Left cardiac atrium (tissue), 4 donors: ENCODE results near the gene GNB1. TPM values are rescaled to one million over a fixed set of nuclear protein-coding genes. Genes with fewer than 3 reads are reported as not detected.
"Not testable (repeated sequence)": the region's sequence is repeated elsewhere in the genome, so short reads cannot be mapped to it uniquely, and the experiment has no call there.

ENCODE experiments used
- ATAC-seq, 2 donors: fragments of 200-7000 bp; cut with Tn5 transposase; one replicate each; pipeline ENCODE4 v1.9.1; 2020; ENCODE audit warnings: mild to moderate bottlenecking in 2 of 2, moderate library complexity in 2 of 2
- DNase-seq: peaks from one replicate; pipeline ENCODE4 v3.0.0-alpha.2; 2020
- intact Hi-C, 2 donors: fragments of 100-400 bp; cut with DNase I; formaldehyde crosslinking; loops; one replicate each; pipeline versions ENCODE4 v1.14.1 to v1.15.1; 2022 to 2023
- total RNA-seq, 2 donors: library from RNA; stranded (reverse); fragmentation: NEBNext Ultra II Directional; extraction: Animal tissue kit (Norgen Biotek cat#: 25700); gene quantifications; one replicate each; pipeline ENCODE4 v1.2.1, GENCODE V29; 2021
- donor health status: DM: no; HTN: yes; CAD: no.
- donor health status: DM: no; HTN: yes; CAD: no; lungs with severe emphysema.
- donor health status: DM: yes; HTN: yes; CAD: no.
- donor health status: Dilated cardiomyopathy.

The GNB1 gene
- total RNA-seq, 2 donors from 2014 or later: 188 to 206 TPM

GRCh38 chr1:1760345-1760650 lies 130.6 kb downstream of the GNB1 start:
- DNase-seq: no peak
- ATAC-seq: no peak
- intact Hi-C loops: no loop called here

DNA sequence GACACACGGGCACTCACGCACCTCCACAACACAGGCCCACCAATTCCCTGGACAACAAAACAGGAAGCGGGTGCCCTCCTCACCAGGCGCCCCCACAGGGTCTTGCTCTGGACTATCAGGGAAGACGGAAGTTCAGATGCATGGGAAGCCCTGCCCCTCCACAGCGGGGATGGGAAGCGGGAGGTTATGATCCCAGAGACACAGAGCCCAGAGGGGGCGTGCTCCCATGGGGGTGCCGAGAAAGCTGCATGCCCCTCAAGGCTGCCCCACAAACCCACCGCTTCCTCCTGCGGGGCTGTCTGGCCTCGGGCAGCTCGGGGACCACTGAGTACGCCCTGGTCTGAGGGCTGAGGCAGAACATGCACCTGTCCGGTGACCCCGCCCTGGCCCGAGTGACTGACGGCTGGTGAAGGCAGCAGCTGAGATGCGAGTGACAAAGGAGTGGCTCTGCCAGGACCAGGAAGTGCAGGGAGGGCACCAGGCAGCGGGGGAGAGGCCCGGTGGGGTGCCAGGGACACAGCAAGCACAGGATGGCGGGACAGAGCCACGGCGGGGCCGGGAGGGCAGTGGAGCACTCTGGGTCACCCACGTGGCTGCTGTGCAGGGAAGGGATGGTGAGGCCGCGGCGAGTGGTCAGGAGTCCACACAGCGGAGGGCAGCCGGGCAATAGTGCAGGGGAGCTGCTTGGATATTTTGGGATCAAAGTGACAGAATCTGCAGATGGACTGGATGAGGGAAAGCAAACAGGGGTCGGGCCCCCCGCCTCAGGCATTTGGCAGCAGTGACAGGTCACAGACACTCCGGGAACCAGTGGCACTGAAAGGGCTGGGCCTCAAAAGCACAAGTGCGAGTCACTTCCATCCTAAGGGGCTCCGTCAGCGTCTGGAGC lies 131.2 kb downstream of the GNB1 start:
- intact Hi-C loops: no loop called here
- ATAC-seq (no peak), DNase-seq (no peak)

GRCh38 chr1:1758692-1759455 lies 132.0 kb downstream of the GNB1 start:
- intact Hi-C loops: no loop called here
- peak; percentile 16 for DNase-seq
- ATAC-seq: peak; percentile 32 to 74

DNA sequence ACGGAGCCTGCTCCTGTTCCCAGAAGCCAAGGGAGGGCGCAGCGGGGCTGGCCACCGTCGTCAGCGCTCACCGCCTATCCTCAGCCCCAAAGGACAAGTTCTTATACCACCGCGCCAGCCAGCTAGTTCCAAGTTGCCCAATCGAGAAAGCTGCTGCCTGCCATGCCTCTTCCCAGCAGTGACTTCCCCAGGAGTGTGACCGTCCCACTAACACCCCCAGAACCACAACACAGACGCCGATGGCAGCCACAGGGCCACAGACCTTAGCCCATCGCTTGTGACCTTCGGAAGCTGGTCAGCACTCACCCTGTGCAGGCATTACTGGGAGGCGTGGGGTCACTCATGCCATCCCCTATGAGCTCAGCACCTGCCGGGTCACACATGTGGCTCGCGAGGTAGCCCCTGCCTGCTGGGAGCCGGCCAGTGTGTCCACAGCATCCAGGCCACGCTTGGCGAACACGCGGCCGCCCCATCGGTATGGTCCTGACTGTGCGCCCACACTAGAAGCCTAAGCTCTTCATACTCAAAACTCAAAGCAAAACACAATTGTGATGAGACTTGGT lies 132.7 kb downstream of the GNB1 start:
- intact Hi-C loops: no loop called here
- ATAC-seq (peak in 1 of 2 donors; percentile 64), DNase-seq (no peak)

- DNase-seq: peak; percentile 18
- intact Hi-C loops: no loop called here
- no peak for ATAC-seq
Observed at GRCh38 chr1:1757422-1758058, 133.3 kb downstream of the GNB1 start.

- no peak for ATAC-seq
- intact Hi-C loops: no loop called here
- DNase-seq: peak; percentile 21
Observed at GRCh38 chr1:1756661-1757421, 134.0 kb downstream of the GNB1 start.

- intact Hi-C loops: no loop called here
- ATAC-seq: no peak
Observed at GRCh38 chr1:1755852-1756251, 135.0 kb downstream of the GNB1 start.

GRCh38 chr1:1755426-1755825 lies 135.5 kb downstream of the GNB1 start:
- intact Hi-C loops: no loop called here
- DNase-seq (peak; percentile 12), ATAC-seq (no peak)

More at GRCh38 chr1:1755852-1756251, 135.0 kb downstream of the GNB1 start:
- DNase-seq: no peak

DNA sequence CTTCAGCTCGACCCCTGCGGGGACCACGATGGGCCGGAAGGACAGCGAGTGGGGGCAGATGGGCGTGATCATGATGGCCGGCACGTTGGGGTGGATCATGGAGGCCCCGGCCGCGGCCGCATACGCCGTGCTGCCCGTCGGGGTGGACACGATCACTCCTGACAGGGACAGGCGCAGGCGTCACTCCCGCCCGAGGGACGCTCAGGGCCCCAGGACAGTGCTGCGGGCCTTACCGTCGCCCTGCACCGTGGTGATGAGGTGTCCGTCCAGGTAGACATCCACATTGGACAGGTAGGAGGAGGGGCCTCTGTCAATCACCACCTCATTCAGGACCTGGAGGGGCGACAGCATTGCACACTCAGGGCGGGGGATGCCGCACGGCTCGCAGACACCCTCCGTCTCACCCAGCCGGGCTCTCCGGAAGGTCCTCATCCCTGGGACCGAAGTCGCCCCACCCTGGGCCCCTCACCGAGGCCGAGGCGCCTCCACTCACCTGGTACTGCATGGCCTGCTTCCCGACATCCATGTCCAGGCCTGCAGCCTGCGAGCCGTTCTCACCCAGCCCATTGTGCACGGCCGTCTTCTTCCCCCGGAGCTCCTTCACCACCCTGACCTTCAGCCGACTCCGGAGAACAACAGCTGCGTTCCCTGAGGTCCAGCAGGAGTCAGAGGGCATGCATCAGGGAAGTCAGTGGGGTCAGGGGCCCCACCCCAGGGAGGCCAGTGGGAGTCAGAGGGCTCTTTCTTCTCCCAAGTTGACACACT lies 136.7 kb downstream of the GNB1 start:
- no peak for ATAC-seq
- intact Hi-C loops: no loop called here
- DNase-seq: peak; percentile 22

- intact Hi-C loops: no loop called here
- ATAC-seq: no peak
- peak; percentile 16 for DNase-seq
Observed at GRCh38 chr1:1753607-1754005, 137.3 kb downstream of the GNB1 start.

DNA sequence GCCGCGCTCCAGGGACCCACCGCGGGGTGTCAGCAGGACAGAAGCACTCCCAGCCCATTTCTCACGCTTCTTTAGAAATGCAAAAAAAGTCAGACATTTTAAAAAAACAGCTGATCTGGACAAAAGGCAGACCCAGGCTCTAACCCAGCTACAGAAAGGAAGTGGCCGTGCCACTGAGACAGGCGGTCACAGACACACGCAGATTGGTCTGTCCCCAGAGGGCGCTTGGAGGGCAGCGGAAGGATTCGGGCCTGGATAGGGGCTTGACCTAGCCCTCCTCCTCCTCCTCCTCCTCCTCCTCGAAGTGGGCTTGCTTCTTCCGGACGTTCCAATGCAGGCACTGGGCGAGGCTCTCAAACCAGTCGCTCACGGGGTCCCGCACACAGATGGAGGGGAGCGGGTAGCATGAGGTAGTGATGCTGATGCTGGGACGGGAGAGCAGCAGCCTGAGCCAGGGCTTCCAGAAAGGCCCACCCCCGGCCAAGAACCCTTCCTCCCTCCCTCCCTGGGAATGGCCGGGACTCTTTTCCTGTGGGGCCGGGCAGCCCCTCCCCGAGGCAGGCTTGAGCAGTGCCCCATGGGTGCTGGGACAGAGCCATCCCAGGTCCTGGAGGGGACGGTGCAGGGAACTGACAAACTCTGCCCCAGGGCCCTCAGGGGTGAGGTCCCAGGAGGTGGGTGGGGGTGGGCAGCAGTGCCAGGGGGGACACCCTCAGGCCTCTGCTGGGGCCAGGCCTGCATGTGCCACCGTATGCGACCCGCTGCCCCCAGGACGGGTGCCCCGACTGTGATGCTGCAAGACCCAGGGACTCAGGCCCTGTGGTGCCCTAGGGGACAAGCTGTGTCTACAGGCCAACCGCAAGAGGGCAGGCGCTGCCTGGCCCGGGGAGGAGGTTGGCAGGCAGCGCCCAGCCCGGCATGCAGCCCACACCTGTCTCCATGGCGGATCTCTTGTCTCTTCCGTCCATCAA lies 138.0 kb downstream of the GNB1 start:
- peak; percentile 18 for DNase-seq
- peak; percentile 3 to 31 for ATAC-seq
- intact Hi-C loops: no loop called here

- ATAC-seq (no peak), DNase-seq (peak; percentile 5)
- intact Hi-C loops: no loop called here
Observed at GRCh38 chr1:1752190-1752589, 138.7 kb downstream of the GNB1 start.

DNA sequence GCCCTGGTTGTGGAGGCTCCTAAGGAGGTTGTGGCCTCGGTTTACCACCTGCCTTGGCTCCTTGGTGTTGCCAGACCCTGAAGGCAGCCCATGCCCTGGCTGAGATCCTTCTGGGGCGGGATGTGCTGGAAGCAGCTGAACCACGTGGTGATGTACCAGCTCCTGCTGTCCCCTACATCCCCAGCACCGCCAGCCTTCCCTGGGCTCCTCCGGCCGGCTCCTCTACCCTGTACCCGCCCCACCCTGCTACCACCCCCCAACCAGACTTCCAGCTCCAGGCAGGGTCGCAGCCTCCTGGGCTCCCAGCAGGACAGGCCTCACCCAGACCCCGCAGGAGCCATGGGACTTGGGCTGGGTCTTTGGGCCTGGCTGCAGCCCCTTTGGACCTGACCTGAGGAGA lies 140.9 kb downstream of the GNB1 start:
- DNase-seq, intact Hi-C loops, ATAC-seq: not testable (repeated sequence)

- intact Hi-C loops: no loop called here
- ATAC-seq (no peak), DNase-seq (no peak)
Observed at GRCh38 chr1:1748686-1749321, 142.1 kb downstream of the GNB1 start.

- intact Hi-C loops: not testable (repeated sequence)
- ATAC-seq: peak; percentile 94 to 98
Observed at GRCh38 chr1:1746566-1746909, 144.3 kb downstream of the GNB1 start.

GRCh38 chr1:1745651-1746565 lies 145.0 kb downstream of the GNB1 start:
- peak; percentile 90 to 93 for ATAC-seq

More at GRCh38 chr1:1746566-1746909, 144.3 kb downstream of the GNB1 start:
- DNase-seq: not testable (repeated sequence)

More at GRCh38 chr1:1745651-1746565, 145.0 kb downstream of the GNB1 start:
- intact Hi-C loops: not testable (repeated sequence)
- peak; percentile 89 for DNase-seq
